Type B pancreatic cell (in vitro differentiated cells): ENCODE data around the gene SATB1. TPM values are rescaled to one million over a fixed set of nuclear protein-coding genes. Genes with fewer than 3 reads are reported as not detected.

Experiments used
- DNase-seq: peaks from one replicate; pipeline ENCODE4 v3.0.0; 2021; ENCODE audit warnings: mixed read lengths; ENCODE audit not compliant: unreplicated experiment; ENCODE audit errors: extremely low spot score
- H3K27ac Mint-ChIP-seq: 2 replicates; pipeline ENCODE4 v1.8.0; 2021; ENCODE audit warnings: mild to moderate bottlenecking, mixed read lengths
- H3K27me3 Mint-ChIP-seq: 2 replicates; pipeline ENCODE4 v1.8.0; 2021; ENCODE audit warnings: mixed read lengths
- H3K36me3 Mint-ChIP-seq: 2 replicates; pipeline ENCODE4 v1.8.0; 2021; ENCODE audit warnings: mixed read lengths
- H3K4me1 Mint-ChIP-seq: one replicate; pipeline ENCODE4 v1.8.0; 2021; ENCODE audit warnings: mixed read lengths; ENCODE audit not compliant: unreplicated experiment
- H3K4me3 Mint-ChIP-seq: 2 replicates; pipeline ENCODE4 v1.8.0; 2021; ENCODE audit warnings: mild to moderate bottlenecking, mixed read lengths
- H3K9me3 Mint-ChIP-seq: 2 replicates; pipeline ENCODE4 v1.8.0; 2021; ENCODE audit warnings: mixed read lengths
- total RNA-seq: library from RNA; stranded (reverse); gene quantifications from 2 replicates; pipeline ENCODE4 v1.2.1, GENCODE V29; 2021; ENCODE audit warnings: low replicate concordance
- TF ChIP-seq, protein P1 (sequence below): fragments of 200-600 bp; sonication (generic); conservative IDR thresholded peaks from 2 replicates; pipeline ENCODE4 v1.5.0; 2021; ENCODE audit warnings: antibody characterized with exemption, mild to moderate bottlenecking

The SATB1 gene
- total RNA-seq, 1 donor from 2014 or later = 39.9 TPM

DNA sequence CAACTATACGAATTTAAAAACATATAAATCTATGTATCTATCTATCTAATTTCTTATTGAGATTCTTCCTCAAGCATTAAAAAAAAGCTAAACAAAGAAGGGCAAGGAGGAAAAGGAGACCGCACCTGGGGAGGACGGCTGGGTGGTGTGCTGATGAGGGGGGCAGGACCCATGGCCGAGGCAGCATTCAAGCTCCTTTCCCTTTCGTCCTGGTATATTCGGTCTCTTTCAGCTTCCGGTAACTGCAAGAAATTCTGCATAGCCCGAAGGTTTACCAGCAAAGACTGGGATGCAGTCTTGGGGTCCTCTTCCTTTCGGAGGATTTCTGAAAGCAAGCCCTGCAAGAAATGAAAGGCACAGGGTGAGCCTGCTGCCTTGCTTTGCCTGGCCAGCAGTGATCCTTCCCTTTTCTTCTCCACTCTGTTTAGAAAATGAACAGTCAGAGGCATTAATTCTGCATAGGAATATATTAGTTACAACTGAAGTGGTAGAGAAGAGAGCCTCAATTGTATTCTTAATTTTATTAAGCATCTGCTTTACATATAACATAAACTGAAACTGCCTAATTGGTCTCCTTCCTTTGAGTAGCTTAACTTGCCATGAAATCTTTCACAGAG lies 38.8 kb downstream of the SATB1 start:
- no peak for DNase-seq
- Mint-ChIP-seq H3K4me3 (no peak overlapping the region), H3K27ac (no peak overlapping the region), H3K36me3 (peaks cover 7% of the 10 kb centered on the region), H3K9me3 (no peaks in the 10 kb centered on the region), H3K4me1 (peaks cover 8% of the 10 kb centered on the region), H3K27me3 (no peaks in the 10 kb centered on the region)
- TF ChIP-seq, protein P1, sequence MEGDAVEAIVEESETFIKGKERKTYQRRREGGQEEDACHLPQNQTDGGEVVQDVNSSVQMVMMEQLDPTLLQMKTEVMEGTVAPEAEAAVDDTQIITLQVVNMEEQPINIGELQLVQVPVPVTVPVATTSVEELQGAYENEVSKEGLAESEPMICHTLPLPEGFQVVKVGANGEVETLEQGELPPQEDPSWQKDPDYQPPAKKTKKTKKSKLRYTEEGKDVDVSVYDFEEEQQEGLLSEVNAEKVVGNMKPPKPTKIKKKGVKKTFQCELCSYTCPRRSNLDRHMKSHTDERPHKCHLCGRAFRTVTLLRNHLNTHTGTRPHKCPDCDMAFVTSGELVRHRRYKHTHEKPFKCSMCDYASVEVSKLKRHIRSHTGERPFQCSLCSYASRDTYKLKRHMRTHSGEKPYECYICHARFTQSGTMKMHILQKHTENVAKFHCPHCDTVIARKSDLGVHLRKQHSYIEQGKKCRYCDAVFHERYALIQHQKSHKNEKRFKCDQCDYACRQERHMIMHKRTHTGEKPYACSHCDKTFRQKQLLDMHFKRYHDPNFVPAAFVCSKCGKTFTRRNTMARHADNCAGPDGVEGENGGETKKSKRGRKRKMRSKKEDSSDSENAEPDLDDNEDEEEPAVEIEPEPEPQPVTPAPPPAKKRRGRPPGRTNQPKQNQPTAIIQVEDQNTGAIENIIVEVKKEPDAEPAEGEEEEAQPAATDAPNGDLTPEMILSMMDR = no peak

- H3K27me3 Mint-ChIP-seq = no peaks in the 10 kb centered on the region
- peaks cover 8% of the 10 kb centered on the region for H3K4me1 Mint-ChIP-seq
- H3K9me3 Mint-ChIP-seq = no peaks in the 10 kb centered on the region
- TF ChIP-seq, protein P1 = no peak
- H3K4me3 Mint-ChIP-seq = no peak overlapping the region
- peaks cover 7% of the 10 kb centered on the region for H3K36me3 Mint-ChIP-seq
- no peak for DNase-seq
- no peak overlapping the region for H3K27ac Mint-ChIP-seq
Observed at GRCh38 chr3:18385706-18386105, 39.4 kb downstream of the SATB1 start.

DNA sequence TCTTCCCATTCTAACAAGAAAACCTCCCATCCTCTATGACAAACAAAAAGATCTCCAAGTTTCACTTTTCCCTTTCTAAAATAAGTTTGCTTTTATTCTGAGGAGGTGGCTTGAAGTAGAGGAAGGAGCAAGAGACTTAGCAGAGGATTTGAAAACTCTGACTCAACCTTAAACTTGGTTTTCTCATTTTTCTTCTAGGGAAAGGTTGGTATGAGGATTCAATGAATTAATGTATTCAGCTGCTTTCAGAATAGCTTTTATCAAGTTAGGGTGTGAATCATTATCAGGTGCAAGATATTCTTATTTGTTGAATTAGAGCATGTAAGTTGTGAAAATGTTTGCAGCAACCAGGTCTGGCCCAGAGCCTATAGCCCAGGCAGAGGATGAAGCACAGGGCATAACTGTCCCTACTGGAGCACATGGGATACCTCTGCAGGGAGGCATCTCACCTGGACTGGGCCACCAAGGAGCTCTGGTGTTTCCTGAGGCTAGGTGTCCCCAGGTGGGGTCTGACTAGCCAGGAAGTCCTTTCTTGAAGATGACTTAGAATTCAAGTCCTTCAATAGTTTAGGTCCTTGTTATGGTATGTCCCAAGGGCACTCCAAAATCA lies 42.3 kb downstream of the SATB1 start:
- no peak for DNase-seq
- Mint-ChIP-seq H3K36me3 (peaks cover 11% of the 10 kb centered on the region), H3K27ac (no peak overlapping the region), H3K27me3 (no peaks in the 10 kb centered on the region), H3K4me1 (peaks cover 4% of the 10 kb centered on the region), H3K9me3 (no peaks in the 10 kb centered on the region), H3K4me3 (no peak overlapping the region)
- TF ChIP-seq, protein P1 = no peak

GRCh38 chr3:18379647-18380046 lies 45.5 kb downstream of the SATB1 start:
- DNase-seq = no peak
- H3K4me1 Mint-ChIP-seq = peaks cover 4% of the 10 kb centered on the region
- no peaks in the 10 kb centered on the region for H3K9me3 Mint-ChIP-seq
- no peak overlapping the region for H3K4me3 Mint-ChIP-seq
- no peak overlapping the region for H3K27ac Mint-ChIP-seq
- TF ChIP-seq, protein P1 = no peak
- H3K36me3 Mint-ChIP-seq = peaks cover 17% of the 10 kb centered on the region
- no peaks in the 10 kb centered on the region for H3K27me3 Mint-ChIP-seq

DNA sequence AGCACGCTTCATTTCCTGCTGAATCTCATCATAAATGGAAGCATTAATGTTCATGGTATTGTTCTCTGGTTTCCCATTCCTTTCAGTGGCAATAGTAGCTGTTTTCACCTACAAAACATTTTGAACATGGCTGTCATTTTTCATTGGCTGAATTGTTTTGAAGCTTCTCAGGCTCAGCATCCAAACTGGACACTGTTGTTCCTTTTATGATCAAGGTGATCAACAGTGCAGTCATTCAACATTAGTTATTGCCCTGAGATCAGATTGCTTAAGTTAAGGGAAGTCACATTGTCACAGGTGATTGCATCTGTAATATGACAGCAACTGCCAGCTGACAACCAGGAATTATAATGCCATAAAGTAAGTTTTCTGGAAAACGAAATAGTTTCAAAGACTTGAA lies 46.9 kb downstream of the SATB1 start:
- no peaks in the 10 kb centered on the region for H3K27me3 Mint-ChIP-seq
- DNase-seq = no peak

More for the DNA sequence above, 46.9 kb downstream of the SATB1 start:
- H3K4me3 Mint-ChIP-seq = no peak overlapping the region
- H3K4me1 Mint-ChIP-seq = peaks cover 4% of the 10 kb centered on the region
- TF ChIP-seq, protein P1 = no peak
- no peaks in the 10 kb centered on the region for H3K9me3 Mint-ChIP-seq
- H3K27ac Mint-ChIP-seq = no peak overlapping the region
- H3K36me3 Mint-ChIP-seq = peaks cover 18% of the 10 kb centered on the region
